PC-9 (cell line): ENCODE results near the gene OPN3.

ENCODE experiments used
- CTCF ChIP-seq: fragments of 200-600 bp; sonication (generic); conservative IDR thresholded peaks from 2 replicates; pipeline ENCODE4 v1.6.1; 2017; ENCODE audit warnings: mixed run types, antibody characterized with exemption, mild to moderate bottlenecking, moderate library complexity
- EZH2 ChIP-seq: fragments of 200-600 bp; sonication (generic); IDR thresholded peaks from 2 replicates; pipeline ENCODE4 v1.8.0; 2017; ENCODE audit warnings: antibody characterized with exemption, low read depth

GRCh38 chr1:241622669-241623068 lies 17.5 kb downstream of the OPN3 start:
- TF ChIP-seq CTCF (no peak), EZH2 (no peak)
